Omental fat pad (tissue), 4 donors: Measurements from ENCODE around the gene WFDC1. TPM values are rescaled to one million over a fixed set of nuclear protein-coding genes. Genes with fewer than 3 reads are reported as not detected.

ENCODE experiments used
- ATAC-seq: fragments of 150-250 bp; one replicate; pipeline ENCODE4 v1.9.1; 2016; ENCODE audit warnings: mild to moderate bottlenecking, moderate library complexity; ENCODE audit not compliant: low FRiP score
- DNase-seq: peaks from one replicate; pipeline ENCODE4 v3.0.0-alpha.2; 2019; ENCODE audit warnings: low spot score
- total RNA-seq, 4 donors: library from RNA; depleted of rRNA; stranded (reverse); fragments of >200 nt; gene quantifications; one replicate each; pipeline ENCODE4 v1.1.0, GENCODE V29; 2016
- TF ChIP-seq, protein P1 (sequence below), 3 donors: fragments of 450-650 bp; IDR thresholded peaks; one replicate each; pipeline ENCODE4 v1.5.1; 2016 to 2017; ENCODE audit warnings: antibody characterized with exemption in 3 of 3, mild to moderate bottlenecking in 3 of 3, moderate library complexity in 2 of 3

The WFDC1 gene
- total RNA-seq, 4 donors from 2014 or later, result 0.36 to 4.7 (median 2.5) TPM

DNA sequence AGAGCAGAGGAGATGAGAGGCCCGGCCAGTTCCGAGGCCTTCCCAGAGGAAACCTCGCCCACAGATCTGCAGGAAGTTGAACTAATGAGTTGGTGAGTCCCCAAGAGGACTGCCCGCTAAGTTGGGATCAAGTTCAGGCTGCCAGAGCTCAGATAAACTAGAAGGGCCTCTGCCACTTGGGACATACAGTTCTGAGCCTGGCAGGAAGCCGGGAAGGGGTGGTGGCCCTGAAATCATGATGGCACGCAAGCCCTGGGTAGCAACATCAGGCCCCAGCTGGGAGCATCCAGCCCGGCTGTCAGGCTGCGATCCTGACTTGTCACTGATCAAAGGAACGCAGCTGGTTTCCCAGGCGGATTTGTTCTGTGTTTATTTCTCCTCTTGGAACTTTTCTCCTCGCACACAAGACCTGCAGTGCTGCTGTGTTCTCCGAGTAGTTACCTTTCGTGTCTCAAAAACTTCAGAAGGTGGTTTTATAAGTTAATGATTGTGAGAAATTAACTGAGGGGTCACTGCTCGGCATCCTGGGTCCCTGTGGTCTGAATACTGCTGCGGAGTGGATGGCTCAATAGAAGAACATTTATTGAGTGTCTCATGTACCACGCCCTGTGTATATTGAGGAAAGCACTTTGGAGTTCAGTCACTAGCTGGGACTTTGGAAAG is 8.0 kb upstream of the WFDC1 start:
- TF ChIP-seq, protein P1, sequence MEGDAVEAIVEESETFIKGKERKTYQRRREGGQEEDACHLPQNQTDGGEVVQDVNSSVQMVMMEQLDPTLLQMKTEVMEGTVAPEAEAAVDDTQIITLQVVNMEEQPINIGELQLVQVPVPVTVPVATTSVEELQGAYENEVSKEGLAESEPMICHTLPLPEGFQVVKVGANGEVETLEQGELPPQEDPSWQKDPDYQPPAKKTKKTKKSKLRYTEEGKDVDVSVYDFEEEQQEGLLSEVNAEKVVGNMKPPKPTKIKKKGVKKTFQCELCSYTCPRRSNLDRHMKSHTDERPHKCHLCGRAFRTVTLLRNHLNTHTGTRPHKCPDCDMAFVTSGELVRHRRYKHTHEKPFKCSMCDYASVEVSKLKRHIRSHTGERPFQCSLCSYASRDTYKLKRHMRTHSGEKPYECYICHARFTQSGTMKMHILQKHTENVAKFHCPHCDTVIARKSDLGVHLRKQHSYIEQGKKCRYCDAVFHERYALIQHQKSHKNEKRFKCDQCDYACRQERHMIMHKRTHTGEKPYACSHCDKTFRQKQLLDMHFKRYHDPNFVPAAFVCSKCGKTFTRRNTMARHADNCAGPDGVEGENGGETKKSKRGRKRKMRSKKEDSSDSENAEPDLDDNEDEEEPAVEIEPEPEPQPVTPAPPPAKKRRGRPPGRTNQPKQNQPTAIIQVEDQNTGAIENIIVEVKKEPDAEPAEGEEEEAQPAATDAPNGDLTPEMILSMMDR (IDR thresholded peaks at IDR 0.05), result no peak
- ATAC-seq, result no peak
- DNase-seq, result no peak

DNA sequence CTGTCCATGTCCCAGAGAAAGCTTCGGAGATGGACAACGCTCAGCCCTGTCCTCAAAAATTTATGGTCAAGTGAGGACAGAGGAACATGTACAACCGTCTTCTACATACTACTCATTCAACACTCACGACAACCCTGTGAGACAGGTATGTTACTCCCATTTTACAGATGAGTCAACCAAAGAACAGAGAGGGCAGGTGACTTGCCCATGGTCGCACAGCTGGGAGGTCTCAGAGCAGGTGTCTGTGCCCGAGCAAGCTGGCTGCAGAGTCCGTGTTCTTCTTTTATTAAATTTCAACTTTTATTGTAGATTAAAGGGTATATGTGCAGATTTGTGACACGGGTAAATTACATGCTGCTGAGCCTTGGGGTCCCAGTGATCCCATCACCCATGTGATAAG is 5.8 kb upstream of the WFDC1 start:
- ATAC-seq, result no peak
- TF ChIP-seq, protein P1 (IDR thresholded peaks at IDR 0.05), result no peak

DNA sequence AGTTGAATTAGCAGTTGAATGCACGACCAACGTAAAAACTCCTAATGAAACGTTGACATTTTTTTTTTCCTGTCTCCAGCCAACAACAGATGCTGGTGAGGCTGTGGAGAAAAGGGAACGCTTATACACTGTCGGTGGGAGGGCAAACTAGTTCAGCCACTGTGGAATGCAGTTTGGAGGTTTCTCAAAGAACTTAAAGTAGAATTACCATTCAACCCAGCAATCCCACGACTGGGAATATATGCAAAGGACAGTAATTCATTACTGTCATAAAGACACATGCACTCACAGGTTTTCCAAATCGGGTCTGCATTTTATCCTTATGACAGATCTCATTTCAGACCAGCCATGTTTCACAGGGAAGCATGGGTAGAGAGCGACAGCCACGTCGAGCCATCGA is 3.5 kb upstream of the WFDC1 start:
- DNase-seq, result no peak
- TF ChIP-seq, protein P1 (IDR thresholded peaks at IDR 0.05), result no peak
- ATAC-seq, result no peak

More for the DNA sequence above, 5.8 kb upstream of the WFDC1 start:
- no peak for DNase-seq

DNA sequence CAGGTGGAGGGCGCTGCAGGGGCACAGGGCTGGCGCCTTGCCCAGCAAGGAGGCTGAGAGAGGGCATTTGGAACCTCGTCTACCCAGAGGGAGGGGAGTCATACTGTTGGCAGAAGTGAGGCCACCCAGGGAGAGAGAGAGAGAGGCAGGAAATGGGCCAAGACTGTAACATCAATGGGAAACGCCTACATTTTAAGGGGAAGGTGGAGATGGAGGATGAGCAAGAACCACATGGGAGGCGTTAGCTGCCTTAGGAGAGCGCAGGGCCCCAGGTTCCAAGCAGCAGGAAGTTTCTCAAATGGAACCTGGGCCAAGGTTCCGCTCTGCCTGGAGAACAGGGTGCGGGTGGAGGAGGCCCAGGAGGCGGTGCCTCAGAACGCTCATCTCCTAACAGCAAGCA is 2.7 kb upstream of the WFDC1 start:
- ATAC-seq (peak; percentile 70), DNase-seq (no peak)
- TF ChIP-seq, protein P1 (IDR thresholded peaks at IDR 0.05), result no peak

DNA sequence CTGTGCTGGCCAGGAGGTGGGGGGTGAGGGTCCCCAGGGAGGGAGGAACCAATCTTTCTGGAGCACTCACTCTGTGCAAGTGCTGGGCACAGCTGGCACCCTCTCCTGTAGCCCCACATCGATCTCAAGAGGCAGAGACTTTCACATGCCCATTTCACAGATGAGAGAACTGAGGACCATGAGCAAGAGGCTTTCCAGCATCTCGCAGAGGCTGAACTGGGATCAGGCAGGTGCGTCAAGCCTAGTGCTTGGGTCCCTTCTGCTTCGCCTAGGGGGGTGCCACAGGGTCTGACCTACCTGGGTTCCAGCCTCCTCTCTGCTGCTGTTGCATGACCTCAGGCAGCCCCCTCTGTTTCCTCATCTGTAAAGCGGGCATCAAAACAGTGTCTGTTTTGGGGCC is 1.3 kb upstream of the WFDC1 start:
- no peak for DNase-seq
- no peak for ATAC-seq
- TF ChIP-seq, protein P1 (IDR thresholded peaks at IDR 0.05), result no peak

DNA sequence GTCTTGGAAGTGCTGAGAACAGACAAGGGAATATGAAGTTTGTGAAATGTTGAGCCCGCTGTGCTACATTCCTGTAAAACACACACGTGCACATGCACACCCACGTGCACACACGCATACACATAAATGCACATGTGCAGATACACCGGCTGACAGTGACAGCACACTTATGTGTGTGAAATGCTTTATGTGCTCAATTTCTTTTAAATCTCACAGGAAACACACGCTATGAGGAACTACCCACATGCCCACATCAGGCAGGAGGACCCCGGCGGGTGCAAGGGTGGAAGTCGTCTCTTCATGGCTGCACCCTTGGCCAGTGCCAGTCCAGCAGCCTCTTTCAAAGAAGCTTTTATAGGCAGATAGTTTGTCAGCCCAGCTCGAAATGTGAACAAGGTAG is 561 bp upstream of the WFDC1 start:
- DNase-seq, result no peak
- TF ChIP-seq, protein P1 (IDR thresholded peaks at IDR 0.05), result no peak
- ATAC-seq, result no peak

DNA sequence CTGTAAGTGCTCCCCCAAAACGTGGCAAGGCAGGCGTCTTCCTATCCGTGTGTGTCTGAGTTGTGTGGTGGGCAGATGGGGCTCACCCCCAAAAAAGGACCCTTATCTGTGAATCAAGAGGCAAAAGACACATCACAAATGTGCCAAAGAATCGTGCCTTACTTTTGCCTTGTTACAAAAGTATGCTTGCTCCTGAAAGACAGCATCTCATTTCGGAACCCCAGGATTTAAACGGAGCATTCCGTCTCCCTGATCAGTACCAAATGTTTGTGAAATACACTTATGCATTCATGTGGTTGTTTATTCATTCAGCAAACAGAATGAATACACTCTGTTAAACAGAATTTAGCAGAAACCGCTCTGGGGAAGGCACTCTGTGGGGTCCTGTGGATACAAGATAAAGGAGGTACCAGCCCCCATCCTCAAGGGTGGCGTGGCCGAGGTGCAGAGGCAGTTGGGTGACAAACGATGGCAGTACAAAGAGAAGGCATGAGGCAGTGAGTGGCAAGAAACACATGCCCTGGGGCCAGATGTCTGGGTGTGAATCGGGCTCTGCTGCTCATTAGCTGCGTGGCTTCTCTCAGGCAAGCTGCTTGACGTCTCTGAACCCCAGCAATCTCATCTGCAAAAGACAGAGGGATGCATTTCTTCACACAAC is 654 bp downstream of the WFDC1 start:
- TF ChIP-seq, protein P1 (IDR thresholded peaks at IDR 0.05), result no peak
- DNase-seq, result no peak
- ATAC-seq, result no peak
